Upper lobe of left lung (tissue), 6 donors: ENCODE measurements around the gene PLEKHA5. TPM values are rescaled to one million over a fixed set of nuclear protein-coding genes. Genes with fewer than 3 reads are reported as not detected.

Source experiments
- ATAC-seq, 2 donors: fragments of 200-7000 bp; cut with Tn5 transposase; one replicate each; pipeline ENCODE4 v1.9.1; 2022; ENCODE audit warnings: mild to moderate bottlenecking in 2 of 2, moderate library complexity in 2 of 2; ENCODE audit not compliant: low FRiP score in 2 of 2
- DNase-seq, 2 donors: peaks; one replicate each; pipeline ENCODE4 v3.0.0-alpha.2; 2019 to 2020
- H3K27ac ChIP-seq, 4 donors: fragments of 200-600 bp; sonication (generic); one replicate each; pipeline ENCODE4 v1.5.1; 2016 to 2019
- H3K27me3 ChIP-seq, 4 donors: fragments of 200-600 bp; sonication (generic); one replicate each; pipeline ENCODE4 v1.5.1; 2017 to 2019
- H3K36me3 ChIP-seq, 4 donors: fragments of 200-600 bp; sonication (generic); one replicate each; pipeline ENCODE4 v1.5.1; 2016 to 2019
- H3K4me1 ChIP-seq, 4 donors: fragments of 200-600 bp; sonication (generic); one replicate each; pipeline ENCODE4 v1.5.1; 2018 to 2019
- H3K4me3 ChIP-seq, 4 donors: fragments of 200-600 bp; sonication (generic); one replicate each; pipeline ENCODE4 v1.5.1; 2017 to 2019; ENCODE audit warnings: mild to moderate bottlenecking in 2 of 4, moderate library complexity in 1 of 4
- H3K9me3 ChIP-seq, 4 donors: fragments of 200-600 bp; sonication (generic); one replicate each; pipeline ENCODE4 v1.5.1; 2018 to 2019
- CTCF ChIP-seq, 6 experiments: fragments of 450-650 bp in 4 of 6; fragments of 200-600 bp in 2 of 6; sonication (generic) in 2 of 6; IDR thresholded peaks; one replicate each; pipeline ENCODE4 v1.5.1; 2016 to 2019; ENCODE audit warnings: antibody characterized with exemption in 6 of 6
- EP300 ChIP-seq, 4 donors: sonication (generic); formaldehyde crosslinking; IDR thresholded peaks; one replicate each; pipeline ENCODE4 v1.5.1; 2017; ENCODE audit warnings: antibody characterized with exemption in 4 of 4, control low read depth in 2 of 4
- POLR2A ChIP-seq, 4 donors: fragments of 450-650 bp; IDR thresholded peaks; one replicate each; pipeline ENCODE4 v1.5.1; 2016 to 2017; ENCODE audit warnings: antibody characterized with exemption in 4 of 4, mild to moderate bottlenecking in 2 of 4
- POLR2AphosphoS5 ChIP-seq, 2 donors: sonication (generic); formaldehyde crosslinking; IDR thresholded peaks; one replicate each; pipeline ENCODE4 v1.5.1; 2017; ENCODE audit warnings: antibody characterized with exemption in 2 of 2
- WGBS, 2 donors: methylation state at CpG; one replicate each; pipeline ENCODE4 v1.1.5; 2017 to 2018; 5-methylcytosine and 5-hydroxymethylcytosine counted together
- total RNA-seq, 6 donors: library from RNA; depleted of rRNA in 4 of 6; stranded (reverse); fragments of >200 nt in 4 of 6; gene quantifications; one replicate each; pipeline versions ENCODE4 v1.1.0 to v1.2.1, GENCODE V29; 2016 to 2021
- donor health status: DM: no; HTN: no; CAD: no; lungs with moderate emphysema.
- donor health status: DM: no; HTN: yes; CAD: no; lungs with severe emphysema.

PLEKHA5 gene
- total RNA-seq, 6 donors from 2014 or later = 18.5 to 89.6 (median 25.9) TPM

- no peak for TF ChIP-seq POLR2A (IDR thresholded peaks at IDR 0.05)
- H3K4me1 ChIP-seq = peaks cover 0 to 7% (median 0%) of the 10 kb centered on the region in 4 donors
- 94 to 95% methylated on average over 4 of the region's 4 CpGs for WGBS, 2 donors
- H3K27ac ChIP-seq = no peak overlapping the region
- no peak overlapping the region for H3K4me3 ChIP-seq
- H3K9me3 ChIP-seq = no peaks in the 10 kb centered on the region
- ATAC-seq (no peak), DNase-seq (no peak)
- no peaks in the 10 kb centered on the region for H3K36me3 ChIP-seq
- H3K27me3 ChIP-seq = no peaks in the 10 kb centered on the region
Measured at GRCh38 chr12:19138551-19138950, 9.0 kb downstream of the PLEKHA5 start.

GRCh38 chr12:19138956-19139355 lies 9.4 kb downstream of the PLEKHA5 start:
- Histone ChIP-seq H3K4me3 (no peak overlapping the region), H3K9me3 (no peaks in the 10 kb centered on the region), H3K27ac (no peak overlapping the region), H3K27me3 (no peaks in the 10 kb centered on the region), H3K36me3 (no peaks in the 10 kb centered on the region), H3K4me1 (peaks cover 0 to 7% (median 0%) of the 10 kb centered on the region in 4 donors)
- ATAC-seq (no peak), DNase-seq (no peak)
- WGBS, 2 donors = 88 to 94% methylated on average over 3 of the region's 3 CpGs
- TF ChIP-seq CTCF (IDR thresholded peaks at IDR 0.05) (no peak), POLR2A (IDR thresholded peaks at IDR 0.05) (no peak), POLR2AphosphoS5 (IDR thresholded peaks at IDR 0.05) (no peak), EP300 (IDR thresholded peaks at IDR 0.05) (no peak)

GRCh38 chr12:19139615-19140194 lies 10.2 kb downstream of the PLEKHA5 start:
- H3K4me3 ChIP-seq = no peak overlapping the region
- ATAC-seq (no peak), DNase-seq (no peak)
- no peaks in the 10 kb centered on the region for H3K9me3 ChIP-seq
- H3K4me1 ChIP-seq = peaks cover 0 to 7% (median 0%) of the 10 kb centered on the region in 4 donors
- TF ChIP-seq CTCF (IDR thresholded peaks at IDR 0.05) = no peak
- WGBS, 2 donors = 83 to 84% methylated on average over 3 of the region's 3 CpGs
- H3K27ac ChIP-seq = no peak overlapping the region
- H3K27me3 ChIP-seq = no peaks in the 10 kb centered on the region
- no peaks in the 10 kb centered on the region for H3K36me3 ChIP-seq

GRCh38 chr12:19140381-19141236 lies 11.1 kb downstream of the PLEKHA5 start:
- H3K9me3 ChIP-seq = no peaks in the 10 kb centered on the region
- no peak for DNase-seq
- ATAC-seq = no peak
- H3K27me3 ChIP-seq = no peaks in the 10 kb centered on the region
- H3K4me1 ChIP-seq = peaks cover 0 to 7% (median 0%) of the 10 kb centered on the region in 4 donors
- TF ChIP-seq POLR2A (IDR thresholded peaks at IDR 0.05) (no peak), CTCF (IDR thresholded peaks at IDR 0.05) (no peak), EP300 (IDR thresholded peaks at IDR 0.05) (no peak), POLR2AphosphoS5 (IDR thresholded peaks at IDR 0.05) (no peak)
- 72 to 85% methylated on average over 8 of the region's 8 CpGs for whole genome bisulfite sequencing, 2 donors
- H3K27ac ChIP-seq = no peak overlapping the region
- H3K4me3 ChIP-seq = no peak overlapping the region
- no peaks in the 10 kb centered on the region for H3K36me3 ChIP-seq

GRCh38 chr12:19142499-19142898 lies 13.0 kb downstream of the PLEKHA5 start:
- ATAC-seq = no peak
- 96 to 99% methylated on average over 2 of the region's 2 CpGs for WGBS, 2 donors
- no peak for TF ChIP-seq POLR2AphosphoS5 (IDR thresholded peaks at IDR 0.05)
- no peak for TF ChIP-seq CTCF (IDR thresholded peaks at IDR 0.05)
- no peak for TF ChIP-seq EP300 (IDR thresholded peaks at IDR 0.05)
- no peak for TF ChIP-seq POLR2A (IDR thresholded peaks at IDR 0.05)

More at GRCh38 chr12:19142499-19142898, 13.0 kb downstream of the PLEKHA5 start:
- Histone ChIP-seq H3K4me1 (peaks cover 0 to 7% (median 0%) of the 10 kb centered on the region in 4 donors), H3K27me3 (no peaks in the 10 kb centered on the region), H3K36me3 (no peaks in the 10 kb centered on the region), H3K27ac (no peak overlapping the region), H3K4me3 (no peak overlapping the region), H3K9me3 (no peaks in the 10 kb centered on the region)
- DNase-seq = no peak
